GM10266 (cell line): ENCODE measurements around the gene CHRM5.
"Not testable (repeated sequence)": the region's sequence is repeated elsewhere in the genome, so short reads cannot be mapped to it uniquely, and the experiment has no call there.

Source experiments
- DNase-seq: peaks from one replicate; pipeline ENCODE4 v3.0.0; 2012; ENCODE audit errors: extremely low spot score
- CTCF ChIP-seq: IDR thresholded peaks from 2 replicates; pipeline ENCODE4 v1.5.1; 2012; ENCODE audit warnings: mild to moderate bottlenecking, low read depth; ENCODE audit not compliant: control insufficient read depth, insufficient read depth; ENCODE audit errors: missing control alignments

The CHRM5 gene

GRCh38 chr15:33987444-33987843, 19.1 kb downstream of the CHRM5 start:
- no peak for TF ChIP-seq CTCF
- DNase-seq = no peak

GRCh38 chr15:33988384-33988783, 20.1 kb downstream of the CHRM5 start:
- TF ChIP-seq CTCF = no peak
- no peak for DNase-seq

GRCh38 chr15:33994005-33994615, 25.8 kb downstream of the CHRM5 start:
- peak; percentile 60 for TF ChIP-seq CTCF
- no peak for DNase-seq

GRCh38 chr15:33995666-33996065, 27.4 kb downstream of the CHRM5 start:
- DNase-seq = not testable (repeated sequence)

- no peak for TF ChIP-seq CTCF
- no peak for DNase-seq
Measured at GRCh38 chr15:34001536-34001935, 33.2 kb downstream of the CHRM5 start.

- no peak for DNase-seq
- no peak for TF ChIP-seq CTCF
Measured at GRCh38 chr15:34006381-34006780, 38.1 kb downstream of the CHRM5 start.

- TF ChIP-seq CTCF = no peak
- DNase-seq = no peak
Measured at GRCh38 chr15:34009656-34010055, 41.4 kb downstream of the CHRM5 start.

- TF ChIP-seq CTCF = no peak
- no peak for DNase-seq
Measured at GRCh38 chr15:34010921-34011320, 42.6 kb downstream of the CHRM5 start.
